Measurements from ENCODE around the gene ZNF500. TPM values are rescaled to one million over a fixed set of nuclear protein-coding genes. Genes with fewer than 3 reads are reported as not detected.

Gene ZNF500
- 14.0 TPM for total RNA-seq (ENCODE audit: insufficient read depth, low replicate concordance)

GRCh38 chr16:4766875-4767628 is at the start of gene ZNF500:
Gene ZNF500 (minus strand): TSS chr16:4767162. CDS start chr16:4765978, 1,184 bp downstream.
- DNase-seq (ENCODE audit: low spot score), result peak; percentile 97

- no peak for DNase-seq (ENCODE audit: low spot score)
Measured at GRCh38 chr16:4814542-4815173, 47.7 kb upstream of the ZNF500 start.

- no peak for DNase-seq (ENCODE audit: low spot score)
Measured at GRCh38 chr16:4814046-4814445, 47.1 kb upstream of the ZNF500 start.

- DNase-seq (ENCODE audit: low spot score), result no peak
Measured at GRCh38 chr16:4813251-4814003, 46.5 kb upstream of the ZNF500 start.

GRCh38 chr16:4811773-4812172 is 44.8 kb upstream of the ZNF500 start:
- DNase-seq (ENCODE audit: low spot score), result no peak

GRCh38 chr16:4811242-4811641 is 44.3 kb upstream of the ZNF500 start:
- DNase-seq (ENCODE audit: low spot score), result no peak

GRCh38 chr16:4806280-4806679 is 39.3 kb upstream of the ZNF500 start:
- DNase-seq (ENCODE audit: low spot score), result peak; percentile 61

GRCh38 chr16:4805231-4805630 is 38.3 kb upstream of the ZNF500 start:
- DNase-seq (ENCODE audit: low spot score), result peak; percentile 24

- DNase-seq (ENCODE audit: low spot score), result peak; percentile 72
Measured at GRCh38 chr16:4803898-4804762, 37.2 kb upstream of the ZNF500 start.

- peak; percentile 77 for DNase-seq (ENCODE audit: low spot score)
Measured at GRCh38 chr16:4803401-4803844, 36.5 kb upstream of the ZNF500 start.

GRCh38 chr16:4802659-4803287 is 35.8 kb upstream of the ZNF500 start:
- DNase-seq (ENCODE audit: low spot score), result peak; percentile 98

- DNase-seq (ENCODE audit: low spot score), result peak; percentile 69
Measured at GRCh38 chr16:4801962-4802658, 35.1 kb upstream of the ZNF500 start, which contains the start of gene ROGDI. Gene ROGDI (minus strand): TSS chr16:4802633. CDS start chr16:4802571, 62 bp downstream.

- no peak for DNase-seq (ENCODE audit: low spot score)
Measured at GRCh38 chr16:4801051-4801961, 34.3 kb upstream of the ZNF500 start.

GRCh38 chr16:4800290-4801041 is 33.5 kb upstream of the ZNF500 start:
- no peak for DNase-seq (ENCODE audit: low spot score)

- no peak for DNase-seq (ENCODE audit: low spot score)
Measured at GRCh38 chr16:4799171-4799855, 32.4 kb upstream of the ZNF500 start.

GRCh38 chr16:4798456-4798855 is 31.5 kb upstream of the ZNF500 start:
- no peak for DNase-seq (ENCODE audit: low spot score)

GRCh38 chr16:4797805-4798252 is 30.9 kb upstream of the ZNF500 start:
- no peak for DNase-seq (ENCODE audit: low spot score)

Data from umbilical cord (tissue), 2 donors.